Transverse colon (tissue), 4 donors: Measurements from ENCODE around the gene ZNF385B. TPM values are rescaled to one million over a fixed set of nuclear protein-coding genes. Genes with fewer than 3 reads are reported as not detected.

Experiments used
- DNase-seq: peaks from one replicate; pipeline ENCODE4 v3.0.0-alpha.2; 2019
- H3K27ac ChIP-seq, 4 donors: fragments of 200-600 bp; sonication (generic); 2 replicates each; pipeline ENCODE4 v1.5.1; 2016 to 2018; ENCODE audit warnings: inconsistent platforms in 4 of 4
- H3K27me3 ChIP-seq: fragments of 200-600 bp; sonication (generic); 2 replicates; pipeline ENCODE4 v1.5.1; 2017; ENCODE audit warnings: inconsistent platforms
- H3K36me3 ChIP-seq, 4 donors: fragments of 200-600 bp; sonication (generic); 2 replicates each; pipeline ENCODE4 v1.5.1; 2017 to 2019; ENCODE audit warnings: inconsistent platforms in 4 of 4
- H3K4me1 ChIP-seq, 4 donors: fragments of 200-600 bp; sonication (generic); 2 replicates each; pipeline ENCODE4 v1.5.1; 2017 to 2020; ENCODE audit warnings: inconsistent platforms in 4 of 4
- H3K4me3 ChIP-seq, 4 donors: fragments of 200-600 bp; sonication (generic); 1 replicate in 1 of 4; 2 replicates in 3 of 4; pipeline versions ENCODE4 v1.5.1 to v1.6.1; 2017 to 2019; ENCODE audit warnings: inconsistent platforms in 4 of 4
- H3K9me3 ChIP-seq, 2 donors: fragments of 200-600 bp; sonication (generic); 2 replicates each; pipeline ENCODE4 v1.5.1; 2017 to 2019; ENCODE audit warnings: inconsistent platforms in 2 of 2
- EP300 ChIP-seq: sonication (generic); formaldehyde crosslinking; IDR thresholded peaks from one replicate; pipeline ENCODE4 v1.6.1; 2017; ENCODE audit warnings: antibody characterized with exemption, low read depth
- POLR2A ChIP-seq: fragments of 450-650 bp; IDR thresholded peaks from one replicate; pipeline ENCODE4 v1.6.1; 2016; ENCODE audit warnings: antibody characterized with exemption, mild to moderate bottlenecking, moderate library complexity
- POLR2AphosphoS5 ChIP-seq, 3 donors: sonication (generic); formaldehyde crosslinking; IDR thresholded peaks; one replicate each; pipeline ENCODE4 v1.6.1; 2016; ENCODE audit warnings: antibody characterized with exemption in 3 of 3
- WGBS, 2 donors: methylation state at CpG; one replicate each; pipeline ENCODE4 v1.1.5; 2018; ENCODE audit warnings: low coverage in 1 of 2; 5-methylcytosine and 5-hydroxymethylcytosine counted together
- in situ Hi-C, 4 donors: fragments of 200-750 bp; cut with MboI; loops; one replicate each; pipeline versions ENCODE4 v1.15.0 to v1.15.1; 2017; ENCODE audit warnings: low sequenced_read_pairs in 3 of 4, low pct_ligation_motif_present in 1 of 4, low pct_unique_long_range_greater_than_20kb in 1 of 4
- intact Hi-C: fragments of 100-400 bp; cut with DNase I; formaldehyde crosslinking; loops from one replicate; pipeline ENCODE4 v1.15.1; 2023; ENCODE audit warnings: low total_unique reads
- total RNA-seq, 4 donors: library from RNA; depleted of rRNA; stranded (reverse); fragments of >200 nt; gene quantifications; one replicate each; pipeline ENCODE4 v1.1.0, GENCODE V29; 2016
- TF ChIP-seq, protein P1 (sequence below), 5 experiments: fragments of 200-600 bp in 3 of 5; fragments of 450-650 bp in 2 of 5; sonication (generic) in 3 of 5; IDR thresholded peaks; 1 replicate in 2 of 5; 2 replicates in 3 of 5; pipeline ENCODE4 v1.5.1; 2016 to 2017; ENCODE audit warnings: antibody characterized with exemption in 5 of 5, inconsistent platforms in 3 of 5, mild to moderate bottlenecking in 2 of 5, moderate library complexity in 1 of 5

Gene ZNF385B
- total RNA-seq, 4 donors from 2014 or later = 1.2 to 6.0 (median 2.4) TPM

- no peak overlapping the region for H3K4me3 ChIP-seq
- H3K27me3 ChIP-seq = no peaks in the 10 kb centered on the region
- no peak for DNase-seq
- in situ Hi-C loops = no loop called here
- no peaks in the 10 kb centered on the region for H3K36me3 ChIP-seq
- WGBS, 2 donors = 77% methylated on average over 4 of the region's 4 CpGs; no CpG with 5 or more reads in 1 of the 2 donors
- intact Hi-C loops = no loop called here
- TF ChIP-seq POLR2A (no peak), POLR2AphosphoS5 (IDR thresholded peaks at IDR 0.05) (no peak), EP300 (no peak)
- TF ChIP-seq, protein P1, sequence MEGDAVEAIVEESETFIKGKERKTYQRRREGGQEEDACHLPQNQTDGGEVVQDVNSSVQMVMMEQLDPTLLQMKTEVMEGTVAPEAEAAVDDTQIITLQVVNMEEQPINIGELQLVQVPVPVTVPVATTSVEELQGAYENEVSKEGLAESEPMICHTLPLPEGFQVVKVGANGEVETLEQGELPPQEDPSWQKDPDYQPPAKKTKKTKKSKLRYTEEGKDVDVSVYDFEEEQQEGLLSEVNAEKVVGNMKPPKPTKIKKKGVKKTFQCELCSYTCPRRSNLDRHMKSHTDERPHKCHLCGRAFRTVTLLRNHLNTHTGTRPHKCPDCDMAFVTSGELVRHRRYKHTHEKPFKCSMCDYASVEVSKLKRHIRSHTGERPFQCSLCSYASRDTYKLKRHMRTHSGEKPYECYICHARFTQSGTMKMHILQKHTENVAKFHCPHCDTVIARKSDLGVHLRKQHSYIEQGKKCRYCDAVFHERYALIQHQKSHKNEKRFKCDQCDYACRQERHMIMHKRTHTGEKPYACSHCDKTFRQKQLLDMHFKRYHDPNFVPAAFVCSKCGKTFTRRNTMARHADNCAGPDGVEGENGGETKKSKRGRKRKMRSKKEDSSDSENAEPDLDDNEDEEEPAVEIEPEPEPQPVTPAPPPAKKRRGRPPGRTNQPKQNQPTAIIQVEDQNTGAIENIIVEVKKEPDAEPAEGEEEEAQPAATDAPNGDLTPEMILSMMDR (IDR thresholded peaks at IDR 0.05) = no peak
- H3K4me1 ChIP-seq = peaks cover 0 to 7% (median 4%) of the 10 kb centered on the region in 4 donors
- H3K9me3 ChIP-seq = no peaks in the 10 kb centered on the region
- no peak overlapping the region for H3K27ac ChIP-seq
Observed at GRCh38 chr2:179613701-179614100, 247.7 kb downstream of the ZNF385B start.

GRCh38 chr2:179613299-179613651 is 248.1 kb downstream of the ZNF385B start:
- intact Hi-C loops (no loop called here), in situ Hi-C loops (no loop called here)
- Histone ChIP-seq H3K27me3 (no peaks in the 10 kb centered on the region), H3K4me1 (peaks cover 0 to 7% (median 4%) of the 10 kb centered on the region in 4 donors), H3K36me3 (no peaks in the 10 kb centered on the region), H3K9me3 (no peaks in the 10 kb centered on the region), H3K4me3 (no peak overlapping the region), H3K27ac (no peak overlapping the region)
- DNase-seq = no peak
- 95% methylated on average over 2 of the region's 2 CpGs; no CpG with 5 or more reads in 1 of the 2 donors for WGBS, 2 donors
- TF ChIP-seq EP300 = no peak
- TF ChIP-seq, protein P1 (IDR thresholded peaks at IDR 0.05) = no peak
- TF ChIP-seq POLR2A = no peak
- TF ChIP-seq POLR2AphosphoS5 (IDR thresholded peaks at IDR 0.05) = no peak

GRCh38 chr2:179612591-179613298 is 248.7 kb downstream of the ZNF385B start:
- TF ChIP-seq POLR2AphosphoS5 (IDR thresholded peaks at IDR 0.05) (no peak), EP300 (no peak), POLR2A (no peak)
- TF ChIP-seq, protein P1 (IDR thresholded peaks at IDR 0.05) = no peak
- peak overlapping the region in 1 of 4 donors; percentile 33 for H3K27ac ChIP-seq
- intact Hi-C loops (no loop called here), in situ Hi-C loops (no loop called here)
- DNase-seq = no peak
- no peaks in the 10 kb centered on the region for H3K27me3 ChIP-seq
- H3K9me3 ChIP-seq = no peaks in the 10 kb centered on the region
- H3K4me3 ChIP-seq = no peak overlapping the region
- no peaks in the 10 kb centered on the region for H3K36me3 ChIP-seq
- WGBS, 2 donors = 40 to 73% methylated on average over 2 to 7 of the region's 7 CpGs
- peaks cover 0 to 7% (median 4%) of the 10 kb centered on the region in 4 donors for H3K4me1 ChIP-seq

GRCh38 chr2:179612108-179612507 is 249.3 kb downstream of the ZNF385B start:
- in situ Hi-C loops = no loop called here
- peak overlapping the region in 1 of 4 donors; percentile 33 for H3K27ac ChIP-seq
- no peak overlapping the region for H3K4me3 ChIP-seq
- 29 to 33% methylated on average over 1 of the region's 1 CpG for WGBS, 2 donors
- H3K9me3 ChIP-seq = no peaks in the 10 kb centered on the region
- no peak for DNase-seq
- intact Hi-C loops = no loop called here
- H3K4me1 ChIP-seq = peaks cover 0 to 7% (median 4%) of the 10 kb centered on the region in 4 donors
- TF ChIP-seq, protein P1 (IDR thresholded peaks at IDR 0.05) = no peak
- TF ChIP-seq POLR2A (no peak), POLR2AphosphoS5 (IDR thresholded peaks at IDR 0.05) (peak in 1 of 3 donors; percentile 40)
- no peaks in the 10 kb centered on the region for H3K27me3 ChIP-seq
- H3K36me3 ChIP-seq = no peaks in the 10 kb centered on the region
